Fibroblast of skin of abdomen (primary cell): ENCODE data around the gene CRLF2.
"Not testable (repeated sequence)": the region's sequence is repeated elsewhere in the genome, so short reads cannot be mapped to it uniquely, and the experiment has no call there.

Experiments used
- DNase-seq: peaks from one replicate; pipeline ENCODE4 v3.0.0-alpha.2; 2013

Gene CRLF2

GRCh38 chrX:1167918-1168481 is 44.4 kb downstream of the CRLF2 start:
- DNase-seq: no peak

DNA sequence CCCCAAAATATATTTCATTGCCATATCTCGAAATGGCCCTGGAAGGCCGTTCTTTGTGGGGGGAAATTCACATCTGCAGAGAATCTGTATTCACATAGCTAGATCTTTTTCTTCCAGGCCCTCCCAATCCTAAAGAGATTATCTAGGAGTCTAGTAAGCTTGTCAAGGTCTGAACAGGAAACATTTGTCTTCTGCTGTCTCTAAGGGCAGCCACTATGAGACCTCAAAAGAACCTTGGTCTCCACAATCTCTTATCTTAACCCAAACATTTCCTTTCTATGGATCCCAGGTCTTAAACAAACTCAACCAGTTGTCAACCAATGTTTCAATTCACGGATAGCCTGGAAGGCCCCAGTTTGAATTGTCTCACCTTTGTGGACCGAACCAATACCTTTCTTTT is 45.0 kb downstream of the CRLF2 start:
- no peak for DNase-seq

GRCh38 chrX:1165535-1166196 is 46.8 kb downstream of the CRLF2 start:
- peak; percentile 48 for DNase-seq

- no peak for DNase-seq
These were observed 47.8 kb downstream of the CRLF2 start for GRCh38 chrX:1164322-1165288.

DNA sequence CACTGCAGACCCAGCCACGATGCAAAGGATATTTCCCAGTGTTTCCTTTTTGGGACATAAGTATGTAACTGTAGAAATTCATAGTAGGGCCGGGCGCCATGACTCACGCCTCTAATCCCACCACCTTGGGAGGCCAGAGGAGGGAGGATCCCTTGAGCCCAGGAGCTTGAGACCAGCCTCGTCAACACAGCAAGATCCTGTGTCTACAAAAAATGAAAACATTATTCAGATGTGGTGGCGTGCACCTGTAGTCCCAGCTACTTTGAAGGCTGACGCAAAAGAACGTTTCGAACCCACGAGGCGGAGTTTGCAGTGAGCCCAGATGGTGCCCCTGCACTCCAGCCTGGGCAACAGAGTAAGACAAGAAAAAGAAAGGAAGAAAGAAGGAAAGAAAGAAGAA is 49.2 kb downstream of the CRLF2 start:
- DNase-seq: no peak

GRCh38 chrX:1162119-1162916 is 50.1 kb downstream of the CRLF2 start:
- DNase-seq: no peak

GRCh38 chrX:1159548-1159947 is 52.9 kb downstream of the CRLF2 start:
- DNase-seq: no peak

DNA sequence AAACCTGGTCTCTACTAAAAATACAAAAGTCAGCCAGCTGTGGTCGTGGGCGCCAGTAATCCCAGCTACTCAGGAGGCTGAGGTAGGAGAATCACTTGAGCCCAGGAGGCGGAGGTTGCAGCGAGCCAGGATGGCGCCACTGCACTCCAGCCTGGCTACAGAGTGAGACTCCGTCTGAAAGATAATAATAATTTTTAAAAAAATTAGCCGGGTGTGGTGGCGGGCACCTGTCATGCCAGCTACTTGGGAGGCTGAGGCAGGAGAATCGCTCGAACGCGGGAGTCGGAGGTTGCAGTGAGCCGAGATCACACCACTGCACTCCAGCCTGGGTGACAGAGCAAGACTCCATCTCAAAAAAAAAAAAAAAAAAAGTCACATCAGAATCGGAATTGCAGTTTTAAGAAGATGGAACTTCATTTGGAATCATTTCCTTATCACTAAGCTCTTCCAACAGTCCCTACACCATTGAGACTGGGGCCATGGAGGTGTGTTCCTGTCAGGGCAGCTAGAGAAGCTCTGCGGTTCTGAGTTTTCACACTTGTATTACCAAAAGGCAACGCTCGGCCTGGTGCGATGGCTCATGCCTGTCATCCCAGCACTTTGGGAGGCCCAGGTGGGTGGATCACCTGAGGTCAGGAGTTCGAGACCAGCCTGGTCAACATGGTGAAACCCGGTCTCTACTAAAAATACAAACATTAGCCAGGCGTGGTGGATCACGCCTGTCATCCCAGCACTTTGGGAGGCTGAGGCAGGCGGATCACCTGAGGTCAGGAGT is 55.6 kb downstream of the CRLF2 start:
- not testable (repeated sequence) for DNase-seq

GRCh38 chrX:1153940-1154339 is 58.5 kb downstream of the CRLF2 start:
- peak; percentile 22 for DNase-seq

DNA sequence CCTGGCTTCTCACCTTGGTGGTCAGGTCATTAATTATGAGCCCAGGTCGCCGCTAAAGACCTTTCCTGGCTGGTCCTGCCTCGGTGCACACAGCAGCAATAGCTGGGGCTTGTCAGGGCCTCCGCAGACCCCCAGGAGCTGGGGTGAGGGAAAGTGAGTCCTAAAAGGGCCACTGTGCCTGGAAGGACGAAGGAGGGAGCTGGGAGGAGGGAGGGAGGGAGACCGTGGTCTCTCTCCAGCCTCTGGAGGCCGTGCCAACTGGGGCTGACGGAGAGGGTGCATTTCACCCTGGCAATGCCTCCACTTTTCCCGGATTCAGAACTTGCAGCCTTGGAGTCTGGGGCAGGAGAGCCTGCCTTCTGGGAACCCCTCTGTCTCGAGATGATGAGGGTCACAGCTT is 60.4 kb downstream of the CRLF2 start:
- DNase-seq: no peak

- DNase-seq: no peak
These were observed 60.9 kb downstream of the CRLF2 start for GRCh38 chrX:1151378-1152077.

GRCh38 chrX:1150569-1151347 is 61.7 kb downstream of the CRLF2 start:
- no peak for DNase-seq

GRCh38 chrX:1147611-1148515 is 64.6 kb downstream of the CRLF2 start:
- DNase-seq: no peak

DNA sequence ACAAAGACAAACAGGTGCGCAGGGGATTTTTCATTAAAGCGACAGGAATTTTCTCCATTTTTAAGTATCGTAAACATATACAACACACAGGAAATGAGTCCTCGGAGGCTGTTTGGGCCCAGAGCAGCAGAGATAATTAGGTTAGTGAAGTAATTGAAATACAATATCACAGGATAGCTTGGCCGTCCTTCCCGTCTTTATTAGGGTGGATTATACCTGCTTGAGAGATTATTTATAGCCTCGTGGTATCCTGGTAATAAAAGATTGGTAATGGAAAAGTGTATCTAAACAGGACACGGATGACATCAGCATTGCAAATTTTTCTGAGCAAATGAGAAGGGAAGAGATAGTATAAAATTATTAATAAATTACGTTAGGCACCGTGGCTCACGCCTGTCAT is 68.2 kb downstream of the CRLF2 start:
- no peak for DNase-seq
